Activated naive CD4-positive, alpha-beta T cell treated with anti-CD3 and anti-CD28 coated beads, Interleukin-2, amount 50 U/mL, for 16 hours (primary cell): ENCODE measurements around the gene GPC3.

Source experiments
- DNase-seq: peaks from one replicate; pipeline ENCODE4 v3.0.0-alpha.2; 2020

Gene GPC3

DNA sequence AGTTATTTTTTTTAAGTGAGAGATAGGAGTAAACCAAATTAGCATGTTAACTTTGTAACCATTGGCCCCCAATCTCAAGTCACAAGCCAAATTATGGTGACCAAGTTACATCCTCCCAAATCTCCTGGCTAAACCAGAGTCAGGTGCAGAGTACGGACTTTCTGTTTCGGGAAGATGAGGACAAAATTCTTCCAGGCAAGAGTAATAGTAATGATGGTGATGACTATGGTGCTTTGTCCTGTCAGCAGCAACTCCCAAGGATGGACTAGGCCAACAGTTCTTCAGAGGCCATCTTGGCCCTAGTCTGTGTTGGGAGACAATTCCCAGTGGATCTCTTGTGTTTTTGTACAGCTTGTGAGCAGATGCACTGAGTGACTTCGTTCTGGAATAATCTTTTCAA lies 148.8 kb downstream of the GPC3 start:
- DNase-seq: no peak

DNA sequence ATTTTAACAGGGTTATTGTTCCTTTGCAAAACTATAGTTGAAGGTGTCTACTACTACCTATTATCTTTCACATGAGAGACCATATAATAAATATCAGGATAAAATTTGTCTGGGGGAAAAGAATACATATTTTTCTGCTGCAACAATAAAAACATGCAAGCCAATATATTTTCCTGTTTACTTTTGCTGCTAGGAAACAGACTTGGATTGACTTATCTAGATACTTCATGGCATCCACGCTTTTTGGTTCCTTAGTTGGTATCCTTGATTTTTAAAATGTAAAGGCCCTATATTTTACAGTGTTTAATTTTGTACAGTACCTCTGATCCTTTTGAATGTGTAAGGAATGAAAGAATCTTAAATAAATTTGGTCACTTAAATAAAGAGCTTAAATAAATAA lies 150.6 kb downstream of the GPC3 start:
- DNase-seq: no peak

DNA sequence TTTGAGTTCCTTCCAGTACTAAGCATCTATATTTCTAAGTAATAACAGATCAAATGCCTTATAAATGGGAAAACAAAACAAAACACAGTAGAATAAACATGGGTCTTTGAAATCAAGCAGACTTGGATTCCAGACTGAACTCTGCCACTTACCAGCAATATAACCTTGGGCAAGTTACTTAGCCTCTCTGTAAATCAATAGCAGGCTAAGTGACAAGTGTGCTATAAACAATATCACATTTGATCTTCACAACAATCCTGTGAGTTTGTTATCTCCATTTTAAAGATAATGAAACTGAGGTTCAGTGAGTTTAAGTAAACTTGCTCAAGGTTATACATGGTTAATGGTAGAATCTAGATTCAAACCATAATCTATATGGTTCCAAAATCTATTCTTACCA lies 165.8 kb downstream of the GPC3 start:
- no peak for DNase-seq

DNA sequence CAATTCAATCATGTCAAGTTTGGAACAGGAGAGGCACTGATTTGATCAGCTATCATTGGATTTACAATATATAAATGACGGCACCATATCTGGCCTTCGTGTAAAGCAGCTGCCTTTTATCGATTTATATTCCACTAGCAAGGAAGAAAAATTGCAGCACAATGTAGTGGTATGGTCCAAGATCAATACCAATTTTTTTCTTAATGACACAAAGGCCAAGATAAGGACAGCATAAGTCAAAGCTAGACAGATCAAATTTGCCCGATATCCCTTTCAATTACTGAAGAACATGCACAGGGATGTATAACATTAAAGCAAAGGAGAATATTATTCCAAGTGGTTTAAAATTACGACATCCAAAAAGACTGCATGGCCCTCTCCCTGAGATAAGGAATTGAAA lies 167.4 kb downstream of the GPC3 start:
- no peak for DNase-seq

DNA sequence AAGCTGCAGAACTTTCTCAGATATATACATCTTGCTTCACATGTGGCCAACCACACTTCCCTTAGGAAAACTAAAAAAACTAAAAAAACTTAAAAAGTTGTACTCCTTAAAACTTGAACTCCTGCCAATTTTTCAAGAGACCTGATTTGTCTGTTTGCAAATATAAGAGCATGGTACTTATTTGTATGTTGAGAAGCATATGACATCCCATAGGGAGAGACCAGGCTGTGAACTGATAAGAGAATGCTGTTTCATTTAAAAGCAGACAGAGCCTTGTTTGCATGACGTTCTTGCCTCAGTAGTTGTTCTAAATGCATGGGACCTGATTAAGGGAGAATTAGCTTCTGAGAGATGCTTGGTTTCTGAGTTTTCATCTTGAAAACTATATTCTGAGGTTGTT lies 169.9 kb downstream of the GPC3 start:
- no peak for DNase-seq

DNA sequence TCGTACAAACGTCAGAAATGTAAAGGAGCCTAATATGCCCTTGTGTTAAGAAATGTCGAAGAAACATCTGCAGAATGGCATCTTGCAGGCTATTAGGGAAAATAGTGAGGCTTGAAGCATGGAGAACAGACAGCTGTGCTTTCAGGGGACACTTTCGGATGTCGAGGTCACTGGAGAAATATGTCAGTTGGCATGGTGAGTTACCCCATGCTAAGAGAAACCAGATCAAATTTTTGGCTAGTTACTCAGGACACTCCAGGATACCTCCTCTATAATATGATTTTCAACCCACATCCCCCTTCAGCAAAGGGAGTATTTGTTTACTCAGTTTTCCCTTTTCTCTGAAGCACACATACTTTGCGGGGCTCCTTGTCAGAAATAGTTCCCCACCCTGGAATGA lies 171.4 kb downstream of the GPC3 start:
- no peak for DNase-seq

DNA sequence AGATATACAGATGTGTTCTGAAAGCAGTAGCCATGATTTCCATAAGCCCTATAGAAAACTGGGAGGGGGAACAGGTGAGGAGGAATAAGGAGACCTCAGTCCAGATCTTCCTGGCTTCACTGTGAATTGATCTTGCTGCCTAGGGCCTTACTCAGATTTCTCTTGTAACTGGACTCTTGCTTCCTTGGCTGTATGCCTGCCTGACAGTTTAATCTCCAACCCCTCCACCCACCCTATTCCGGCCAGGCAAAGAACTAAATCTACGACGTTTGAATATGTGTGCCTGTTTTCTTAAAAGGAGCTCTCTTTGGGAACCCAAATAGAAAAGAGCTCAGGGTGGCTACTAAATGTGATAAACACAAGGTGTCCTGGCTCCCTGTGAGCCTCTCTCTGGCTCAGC lies 173.0 kb downstream of the GPC3 start:
- DNase-seq: no peak

DNA sequence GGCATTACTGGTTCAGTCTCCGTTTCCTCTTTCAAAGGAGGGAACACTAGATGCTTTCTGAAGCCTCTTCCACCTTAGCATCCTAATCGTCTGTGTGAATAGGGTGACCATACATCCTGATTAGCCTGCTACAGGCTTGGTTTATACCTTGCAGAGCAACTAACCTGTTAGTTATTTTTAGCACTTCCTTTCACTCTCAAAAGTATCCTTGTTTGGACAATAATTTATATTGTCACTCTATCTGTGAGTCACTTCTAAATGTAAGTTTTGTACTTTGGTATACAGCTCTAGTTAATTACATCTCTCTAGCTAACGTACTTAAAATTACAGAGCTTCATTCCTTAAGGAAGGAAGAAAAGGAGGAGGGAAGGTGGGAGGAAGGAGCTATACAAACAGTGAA lies 174.5 kb downstream of the GPC3 start:
- no peak for DNase-seq

DNA sequence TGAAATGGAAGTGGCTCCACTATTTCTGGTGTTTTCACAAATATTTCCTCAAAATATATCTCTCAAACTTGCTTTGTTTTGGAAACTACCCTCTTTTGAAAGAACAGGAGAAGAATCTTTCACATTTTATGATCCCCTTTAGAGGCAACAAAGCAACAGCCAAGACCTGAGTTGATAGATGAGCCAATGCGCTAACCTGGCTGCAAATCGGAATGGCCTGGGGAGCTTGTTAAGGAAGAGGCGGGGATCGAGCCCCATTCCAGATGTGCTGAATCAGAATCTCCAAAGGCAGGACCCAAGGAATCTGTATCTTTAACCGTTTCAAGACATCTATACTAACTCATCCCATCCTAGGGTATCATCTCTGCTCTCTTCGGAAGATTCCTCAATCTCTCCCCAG lies 181.3 kb downstream of the GPC3 start:
- no peak for DNase-seq

DNA sequence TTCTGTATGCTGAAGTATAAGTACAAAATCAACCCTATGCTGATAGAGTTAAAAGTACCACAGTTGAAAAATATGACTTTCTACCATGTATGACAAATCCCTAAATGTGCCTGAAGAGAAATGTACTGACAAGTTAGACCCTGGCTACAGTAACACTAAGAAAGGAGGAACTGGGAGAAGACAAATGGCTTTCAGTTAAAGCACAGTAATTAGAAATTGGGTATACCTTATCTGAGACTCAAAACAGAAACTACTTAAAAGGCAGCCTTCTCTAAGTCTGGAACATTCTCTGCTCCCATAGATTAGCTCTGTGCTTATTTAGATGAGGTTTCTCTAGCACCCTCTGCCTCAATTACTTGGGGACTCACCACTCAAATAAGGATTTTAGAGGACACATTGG lies 189.1 kb downstream of the GPC3 start:
- no peak for DNase-seq

DNA sequence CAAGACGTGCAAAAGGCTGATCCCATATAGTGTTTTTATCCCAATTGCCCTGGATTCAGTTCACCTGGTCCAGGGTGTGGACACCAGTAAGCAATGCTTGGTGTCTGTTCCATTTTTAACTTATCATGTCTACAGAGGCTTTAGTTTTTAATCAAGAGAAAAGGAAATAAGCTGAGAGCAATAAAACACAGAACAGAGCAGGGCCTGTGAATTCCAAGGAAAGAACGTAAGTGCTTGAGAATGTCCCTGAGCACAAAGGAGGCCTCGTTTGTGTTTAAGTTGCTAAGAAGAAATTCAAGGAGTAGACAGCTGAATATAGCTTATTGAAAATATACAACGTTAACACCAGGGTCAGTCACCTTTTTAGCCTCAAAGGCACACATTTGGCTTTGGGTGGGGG lies 191.3 kb downstream of the GPC3 start:
- DNase-seq: no peak

DNA sequence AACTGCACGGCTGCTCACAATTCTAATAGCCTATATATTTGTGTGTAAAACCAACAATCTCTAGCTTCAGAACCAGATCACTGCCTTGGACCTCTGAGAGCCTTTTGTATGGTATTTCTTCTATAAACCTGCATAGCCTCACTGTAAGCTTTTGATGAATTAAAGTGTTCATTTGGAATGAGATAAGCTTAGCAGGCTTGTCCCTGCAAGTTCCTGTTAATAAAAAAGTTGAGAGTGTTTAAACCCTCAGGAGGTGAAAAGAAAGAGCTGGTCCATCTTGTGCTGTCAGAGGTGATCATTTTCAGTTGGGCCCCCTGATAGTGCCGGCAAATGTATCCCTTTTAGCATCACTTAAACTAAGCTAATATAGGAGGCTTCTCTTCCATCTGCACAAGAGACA lies 191.8 kb downstream of the GPC3 start:
- no peak for DNase-seq

DNA sequence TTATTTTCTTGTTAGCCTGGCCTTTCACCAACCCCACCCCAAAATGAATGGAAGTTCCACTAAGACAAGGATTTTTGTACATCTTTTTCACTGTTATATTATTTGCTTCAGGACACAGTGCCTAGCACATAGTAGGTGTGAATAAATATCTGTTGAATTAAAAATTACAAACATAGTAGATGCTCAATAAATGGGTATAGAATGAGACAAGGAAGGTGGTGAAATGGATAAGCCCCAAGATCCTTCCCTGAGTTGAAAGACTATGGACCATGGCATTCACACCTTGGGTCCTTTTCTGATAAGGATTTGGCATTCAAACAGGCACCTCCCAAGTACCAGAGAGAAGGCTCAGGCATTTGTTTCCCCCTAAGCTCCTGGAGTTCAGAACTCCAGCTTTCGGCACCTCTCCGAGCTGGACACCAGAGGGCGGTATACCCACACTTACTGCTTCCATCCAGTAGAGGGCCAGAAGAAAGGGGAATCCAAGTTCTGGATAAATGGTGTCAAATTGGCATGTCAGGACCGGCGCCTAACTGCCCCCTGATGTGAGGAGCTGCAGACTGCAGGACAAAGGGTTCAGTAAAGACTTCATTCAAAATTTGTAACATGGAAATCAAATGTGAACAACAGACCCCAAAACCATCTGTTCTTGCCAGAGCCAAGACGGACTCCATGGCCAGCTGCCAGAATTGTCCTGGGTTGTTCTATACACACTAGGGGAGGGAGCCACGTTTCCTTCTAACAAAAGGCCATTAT lies 193.0 kb downstream of the GPC3 start:
- DNase-seq: peak; percentile 46

DNA sequence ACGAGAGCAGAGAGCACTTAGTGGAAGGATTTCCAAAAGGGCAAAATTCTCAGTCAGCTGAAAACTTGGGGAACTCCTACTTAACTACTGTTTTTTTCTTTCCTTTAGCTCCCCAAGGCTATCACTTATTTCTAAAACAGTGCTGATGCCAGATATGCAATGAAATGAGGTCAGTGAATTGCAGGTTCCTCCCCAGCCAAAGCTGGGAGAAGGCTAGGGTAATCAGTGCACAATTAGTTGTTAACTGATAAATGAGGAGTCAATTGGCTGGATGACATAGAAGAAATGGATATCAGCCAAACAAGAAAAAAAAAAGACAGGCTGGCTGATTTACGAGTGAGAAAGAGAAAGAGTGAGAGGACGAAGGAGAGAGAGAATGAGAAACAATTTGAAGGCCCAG lies 195.6 kb downstream of the GPC3 start:
- DNase-seq: no peak

DNA sequence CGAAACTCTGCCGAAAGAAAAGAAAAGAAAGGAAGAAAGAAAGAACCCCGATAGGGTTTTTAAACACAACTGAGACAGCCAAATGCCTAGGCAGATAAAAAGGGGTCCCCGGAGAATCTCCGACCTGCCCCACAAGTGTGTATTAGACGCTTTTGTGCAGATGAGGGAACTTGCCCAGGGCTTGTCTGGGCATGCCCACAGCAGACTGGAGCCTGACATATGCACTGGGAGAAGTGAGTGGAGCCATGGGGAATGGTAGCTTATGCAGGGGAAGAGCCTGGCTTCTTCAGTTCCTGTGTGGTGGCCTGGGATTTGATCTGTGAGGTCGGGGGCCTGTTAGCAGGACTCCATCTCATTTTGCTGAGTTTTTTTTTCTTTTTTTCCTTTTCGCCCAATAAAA lies 199.0 kb downstream of the GPC3 start:
- DNase-seq: no peak

DNA sequence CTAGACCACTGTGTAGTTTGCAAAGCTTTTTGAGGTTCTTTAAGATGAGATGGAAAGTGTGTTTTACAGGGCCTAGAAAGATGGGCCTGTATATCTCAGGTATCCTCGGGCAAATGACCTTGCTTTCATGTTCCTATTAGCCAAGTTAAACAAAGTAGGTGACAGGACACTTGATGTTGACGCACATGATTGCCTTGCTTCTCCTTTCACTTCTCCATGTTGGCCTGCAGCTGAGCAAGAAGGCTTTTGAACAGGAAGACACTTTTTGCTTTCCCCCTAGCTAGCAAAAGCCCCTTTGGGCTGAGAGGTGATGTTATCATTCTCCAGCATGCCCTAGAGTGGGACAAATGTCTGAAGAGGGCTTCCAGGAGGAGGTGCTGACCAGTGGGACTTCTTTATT lies 202.1 kb downstream of the GPC3 start:
- no peak for DNase-seq

DNA sequence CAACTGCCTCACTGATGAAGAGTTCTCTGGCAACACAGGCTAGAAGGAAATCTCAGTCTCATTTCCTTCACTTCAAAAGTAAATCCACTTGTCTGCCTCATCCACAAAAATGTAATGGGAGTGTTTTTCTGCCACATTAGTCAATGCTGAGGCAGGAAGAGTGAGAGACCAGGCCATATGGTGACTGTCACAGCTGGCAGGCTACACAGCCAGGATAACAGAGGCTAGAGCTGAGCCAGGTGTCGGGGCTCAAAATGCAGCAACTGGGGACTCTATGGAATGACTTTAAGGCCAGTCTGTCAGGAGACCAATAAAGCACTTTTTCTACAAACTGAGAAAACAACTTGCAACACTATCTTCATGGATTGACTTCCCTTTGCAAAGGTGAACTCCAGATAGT lies 204.2 kb downstream of the GPC3 start:
- no peak for DNase-seq

DNA sequence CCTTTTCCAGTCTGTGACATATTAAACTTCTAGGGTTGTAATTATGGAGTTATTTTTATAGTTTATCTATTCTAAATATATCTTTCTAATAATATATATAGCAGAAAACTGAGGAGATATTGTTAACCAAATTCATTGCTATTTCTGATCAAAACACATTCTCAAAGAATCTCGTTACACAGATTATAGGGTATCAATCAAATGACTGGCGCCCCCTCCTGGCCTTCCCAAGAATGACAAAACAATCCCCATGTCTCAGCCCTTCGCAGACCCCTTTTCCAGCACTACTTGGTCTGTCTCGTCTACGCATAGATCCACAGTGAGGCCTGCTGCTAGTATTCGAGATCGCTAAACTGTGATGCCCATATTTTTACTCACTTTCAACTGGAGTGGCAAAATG lies 209.3 kb downstream of the GPC3 start:
- peak; percentile 36 for DNase-seq

DNA sequence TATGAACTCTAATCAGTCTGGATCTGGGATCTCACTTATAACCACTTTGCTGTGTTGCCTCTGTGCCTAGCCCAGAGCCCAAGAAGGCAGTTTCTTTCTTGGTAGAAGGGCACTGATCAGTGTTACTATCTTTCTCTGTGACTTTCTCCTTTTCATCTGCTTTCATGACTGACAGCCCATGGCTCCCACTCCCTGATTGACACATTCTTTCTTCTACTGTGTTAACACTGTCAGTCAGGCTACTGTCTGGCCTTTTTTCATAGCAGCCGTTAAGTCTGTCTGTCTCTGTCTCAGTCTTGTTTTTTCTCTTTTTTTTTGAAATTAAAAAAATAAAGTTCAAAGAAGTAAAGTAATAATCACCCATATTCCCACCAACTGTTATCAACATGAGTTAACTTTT lies 210.6 kb downstream of the GPC3 start:
- DNase-seq: no peak

DNA sequence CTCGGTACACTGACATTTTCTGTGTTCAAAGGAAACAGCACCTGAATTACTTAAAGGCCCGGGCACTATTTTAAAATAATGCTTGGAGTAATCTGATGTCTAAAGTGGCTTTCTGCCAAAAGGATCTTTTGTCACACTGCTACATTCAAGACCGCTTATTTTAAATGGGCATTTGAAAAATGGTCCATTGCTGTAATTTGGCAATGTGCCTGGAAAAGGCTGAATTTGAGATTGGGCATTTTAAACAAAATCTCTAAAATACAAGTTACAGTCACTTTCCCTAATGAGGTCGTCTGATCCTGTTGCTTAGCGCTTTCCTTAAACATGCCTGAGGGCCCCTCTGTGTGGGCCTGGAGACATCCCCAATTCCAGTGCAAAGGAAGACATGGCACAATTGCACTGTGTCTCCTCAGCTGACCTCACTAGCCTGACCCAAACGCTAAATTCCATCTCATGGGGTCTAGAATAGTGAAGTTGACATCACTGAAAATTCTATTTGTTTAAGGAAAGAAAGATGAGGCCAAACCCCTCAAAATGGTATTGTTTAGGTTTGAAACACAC lies 214.2 kb downstream of the GPC3 start:
- no peak for DNase-seq

DNA sequence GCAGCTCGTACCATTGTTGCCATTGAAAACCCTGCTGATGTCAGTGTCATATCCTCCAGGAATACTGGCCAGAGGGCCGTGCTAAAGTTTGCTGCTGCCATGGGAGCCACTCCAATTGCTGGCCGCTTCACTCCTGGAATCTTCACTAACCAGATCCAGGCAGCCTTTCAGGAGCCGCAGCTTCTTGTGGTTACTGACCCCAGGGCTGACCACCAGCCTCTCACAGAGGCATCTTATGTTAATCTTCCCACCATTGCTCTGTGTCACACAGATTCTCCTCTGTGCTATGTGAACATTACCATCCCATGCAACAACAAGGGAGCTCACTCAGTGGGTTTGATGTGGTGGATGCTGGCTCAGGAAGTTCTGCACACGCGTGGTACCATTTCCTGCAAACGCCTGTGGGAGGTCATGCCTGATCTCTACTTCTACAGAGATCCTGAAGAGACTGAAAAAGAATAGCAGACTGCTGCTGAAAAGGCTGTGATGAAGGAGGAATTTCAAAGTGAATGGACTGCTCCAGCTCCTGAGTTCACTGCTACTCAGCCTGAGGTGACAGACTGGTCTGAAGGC lies 222.3 kb downstream of the GPC3 start:
- DNase-seq: peak; percentile 8

DNA sequence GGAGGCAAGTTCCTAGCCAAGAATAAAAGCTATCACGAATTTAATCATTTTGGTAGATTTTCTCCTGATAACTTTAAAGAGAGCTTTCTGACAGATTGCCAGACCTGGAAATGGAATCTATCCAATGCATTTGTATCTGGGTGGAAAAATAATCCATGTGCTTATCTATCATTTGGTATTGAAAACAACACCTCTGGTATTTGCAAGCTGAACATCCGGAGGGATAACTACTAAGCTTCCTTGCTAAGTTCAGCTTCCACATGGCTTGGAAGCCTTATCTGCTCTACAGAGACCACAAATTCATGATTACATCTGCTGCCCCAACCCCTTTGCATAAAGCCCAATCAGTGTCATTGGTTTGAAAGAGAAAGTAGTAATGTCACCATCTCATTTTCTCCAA lies 230.7 kb downstream of the GPC3 start:
- DNase-seq: no peak

DNA sequence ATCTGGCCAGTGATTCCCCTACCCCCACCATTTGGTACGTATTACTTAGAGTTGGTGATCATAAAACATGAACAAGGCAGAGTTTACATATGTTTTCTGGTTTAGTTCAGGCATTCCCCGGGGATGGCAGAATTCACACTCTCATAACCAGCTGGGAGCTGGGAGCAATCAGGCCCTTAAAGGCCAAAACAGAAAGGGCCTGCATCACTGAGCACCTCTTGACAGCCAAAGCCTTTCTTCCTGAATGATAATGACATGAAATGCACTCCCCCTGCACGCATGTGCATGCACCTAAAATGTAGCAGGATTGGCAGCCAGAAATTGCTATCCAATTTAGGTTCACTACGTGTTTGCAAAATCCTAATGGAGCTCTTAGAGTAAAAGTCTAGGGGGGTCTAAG lies 235.4 kb downstream of the GPC3 start:
- DNase-seq: no peak

DNA sequence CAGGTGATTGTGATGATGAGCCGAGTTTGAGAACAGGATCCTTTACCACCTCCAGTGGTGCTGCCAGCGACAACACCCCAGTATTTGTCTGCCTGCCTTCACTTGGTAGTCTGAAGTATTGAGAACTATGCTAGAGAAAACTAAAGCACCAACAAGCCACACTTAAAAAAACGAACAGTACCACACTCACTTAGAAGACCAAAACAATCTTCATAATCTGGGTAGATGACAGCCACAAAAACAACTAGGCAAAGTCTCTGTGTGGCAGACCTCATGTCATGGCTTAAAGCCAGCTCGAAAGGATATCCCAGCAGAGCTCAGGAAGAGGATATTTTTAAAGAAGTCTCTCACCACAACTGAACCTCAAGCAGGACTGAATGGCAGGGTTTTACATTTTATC lies 236.0 kb downstream of the GPC3 start:
- no peak for DNase-seq

DNA sequence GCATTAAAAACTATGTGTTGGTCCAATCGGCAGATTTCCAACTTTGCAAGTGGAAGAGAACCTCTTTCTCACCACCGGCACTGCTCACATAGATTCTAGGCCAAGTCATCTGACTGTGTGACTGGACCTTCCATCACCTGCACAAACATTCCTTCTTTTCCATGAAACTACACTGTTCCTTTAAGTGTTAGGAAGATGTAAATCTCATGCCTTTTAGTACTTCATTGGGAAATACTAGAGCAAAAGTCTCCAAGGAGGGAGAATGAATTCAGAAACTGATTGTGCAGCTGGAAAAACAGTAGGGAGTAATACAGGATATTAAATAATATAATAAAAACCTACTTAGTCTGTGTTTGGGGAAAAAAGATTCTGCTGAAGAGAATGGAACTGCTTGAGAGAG lies 238.2 kb downstream of the GPC3 start:
- DNase-seq: no peak
